GM18499 (cell line): ENCODE measurements around the gene H6PD.

Source experiments
- ATAC-seq: cut with Tn5 transposase; IDR thresholded peaks from one replicate; pipeline ENCODE4 v1.9.1; 2021; ENCODE audit warnings: moderate number of reproducible peaks; ENCODE audit not compliant: insufficient read depth, unreplicated experiment

H6PD gene

DNA sequence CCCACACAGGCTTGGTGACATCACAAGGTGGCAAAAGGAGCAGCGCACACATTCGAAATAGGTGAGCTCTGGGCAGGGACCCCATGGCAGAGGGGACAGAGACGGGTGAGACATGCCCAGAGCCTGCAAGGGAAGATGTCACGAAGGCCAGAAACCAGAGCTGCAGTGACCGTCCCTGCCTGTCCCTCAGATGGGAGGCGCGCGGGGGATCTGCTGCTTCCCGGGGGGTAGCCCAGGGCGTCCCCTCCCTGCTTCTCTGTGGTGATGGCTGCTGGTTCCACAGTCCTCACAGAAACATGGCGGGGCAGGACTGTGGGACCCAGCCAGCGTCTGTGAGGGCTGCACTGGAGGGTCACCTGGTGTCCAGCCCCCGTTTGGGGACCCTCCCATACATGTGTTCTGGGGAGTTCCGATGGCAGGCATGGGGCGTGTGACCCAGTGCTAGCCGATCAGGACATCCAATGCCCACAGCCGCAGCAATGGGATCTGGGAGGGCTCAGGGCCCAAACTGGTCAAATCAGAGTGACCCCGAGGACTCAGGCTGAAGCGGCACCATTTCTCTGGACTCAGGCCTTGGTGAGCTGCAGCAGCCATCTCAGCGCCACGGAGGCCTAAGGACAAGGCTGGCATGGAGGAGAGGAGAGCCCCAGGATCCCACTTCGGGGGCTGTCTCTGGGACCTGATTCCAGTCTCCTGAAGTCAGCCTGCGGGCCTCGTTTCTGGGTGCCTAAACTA lies 37.5 kb downstream of the H6PD start:
- no peak for ATAC-seq

DNA sequence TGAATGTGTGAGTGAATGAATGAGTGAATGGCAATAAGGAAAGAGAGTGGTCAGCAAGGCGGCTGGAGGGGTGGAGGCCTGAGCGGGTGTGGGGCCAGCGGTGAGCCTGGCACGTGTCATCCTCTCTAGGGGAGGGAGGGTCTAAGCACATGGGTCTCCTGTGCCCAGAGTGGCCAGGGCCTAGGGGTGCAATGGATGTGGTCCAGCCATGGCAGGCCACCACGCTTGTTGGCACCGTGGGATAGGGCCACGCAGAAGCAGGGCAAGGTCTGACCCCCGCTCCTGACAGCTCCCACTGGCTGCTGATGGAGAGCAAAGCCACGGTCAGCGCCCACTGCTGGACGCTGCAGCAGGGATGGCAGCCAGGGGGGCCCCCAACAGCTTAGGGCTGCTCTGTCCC lies 38.6 kb downstream of the H6PD start:
- no peak for ATAC-seq

DNA sequence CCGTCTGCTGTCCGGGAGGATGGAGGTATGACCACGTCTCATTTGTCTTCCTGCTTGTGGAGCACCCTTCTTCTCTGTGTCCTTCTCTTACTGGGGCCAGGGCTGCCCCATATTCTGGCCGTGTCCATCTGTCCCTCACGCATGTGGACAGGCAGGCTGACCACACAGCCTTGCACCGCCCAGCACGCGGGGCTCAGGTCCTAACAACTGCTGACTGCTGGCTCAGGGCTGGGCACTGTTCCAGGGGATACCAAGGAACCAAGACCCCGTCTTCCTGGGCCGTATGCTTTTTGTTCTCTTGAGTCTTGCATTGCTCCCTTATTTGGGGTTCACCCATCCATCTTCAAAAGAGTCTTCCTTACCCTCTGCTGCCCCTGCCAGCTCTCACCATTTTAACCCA lies 40.6 kb downstream of the H6PD start:
- no peak for ATAC-seq

DNA sequence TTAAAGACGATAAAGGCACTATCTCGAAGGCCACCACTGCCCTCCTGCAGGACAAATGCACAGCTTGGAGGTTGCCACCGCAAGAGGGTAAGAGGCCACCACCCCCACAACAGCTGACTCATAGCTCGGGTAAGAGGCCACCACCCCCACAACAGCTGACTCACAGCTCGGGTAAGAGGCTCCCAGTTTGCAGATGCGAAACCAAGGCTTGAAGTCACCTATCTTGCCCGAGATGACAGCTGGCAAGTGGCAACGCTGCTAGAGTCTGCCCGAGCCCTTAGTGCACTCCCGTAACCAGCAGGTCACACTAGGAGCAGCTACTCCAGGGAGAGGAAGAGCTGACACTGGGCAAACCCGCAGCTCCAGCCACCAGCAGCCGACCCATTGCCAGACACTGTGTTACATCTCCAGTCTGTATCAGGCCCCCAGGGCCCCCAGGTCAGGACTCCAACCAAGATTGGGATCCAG lies 41.0 kb downstream of the H6PD start:
- no peak for ATAC-seq

DNA sequence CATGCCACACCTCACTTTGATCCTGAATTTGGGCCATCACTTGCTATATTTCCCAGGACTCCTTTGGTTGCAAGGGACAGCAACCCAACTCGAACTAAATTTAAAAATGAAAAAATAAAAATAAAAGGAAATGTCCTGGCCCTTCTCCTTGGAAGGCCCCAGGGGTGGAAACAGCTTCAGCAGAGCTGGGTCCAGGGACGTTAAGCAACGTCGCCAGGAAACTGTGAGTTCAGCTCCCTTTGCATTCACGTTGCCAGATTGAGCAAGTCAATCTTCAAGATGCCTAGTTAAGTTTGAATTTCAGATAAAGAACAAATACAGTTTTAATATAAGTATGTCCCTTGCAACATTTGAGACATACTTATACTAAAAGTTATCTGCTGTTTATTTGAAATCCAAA lies 43.5 kb downstream of the H6PD start:
- ATAC-seq: no peak

DNA sequence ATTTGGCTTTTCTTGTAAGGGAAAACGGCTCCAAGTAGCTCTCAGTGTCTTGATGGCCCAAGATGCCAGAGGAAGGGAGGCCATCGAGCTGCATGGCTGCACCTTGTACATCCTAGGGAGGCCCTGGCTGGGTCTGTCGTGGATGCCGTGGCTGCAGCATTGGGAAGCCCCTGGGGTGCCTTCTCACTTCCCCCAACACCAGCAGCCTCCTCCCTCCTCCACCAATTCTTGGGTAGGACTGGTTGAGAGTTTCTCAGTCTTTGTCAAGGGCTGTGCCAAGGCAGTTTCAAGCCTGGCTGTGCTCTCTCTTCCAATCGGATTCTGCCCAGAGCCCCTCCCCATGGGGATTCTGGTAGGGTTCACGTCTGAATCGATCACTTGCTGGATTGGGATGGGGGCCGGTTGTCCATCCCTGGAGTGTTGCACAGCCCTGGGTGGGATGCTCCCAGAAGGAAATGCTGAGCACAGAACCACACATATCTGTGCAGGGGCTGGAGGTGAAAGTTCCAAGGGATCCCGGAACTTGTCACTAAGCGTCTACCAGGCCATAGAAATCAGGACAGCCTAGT lies 44.1 kb downstream of the H6PD start:
- no peak for ATAC-seq

DNA sequence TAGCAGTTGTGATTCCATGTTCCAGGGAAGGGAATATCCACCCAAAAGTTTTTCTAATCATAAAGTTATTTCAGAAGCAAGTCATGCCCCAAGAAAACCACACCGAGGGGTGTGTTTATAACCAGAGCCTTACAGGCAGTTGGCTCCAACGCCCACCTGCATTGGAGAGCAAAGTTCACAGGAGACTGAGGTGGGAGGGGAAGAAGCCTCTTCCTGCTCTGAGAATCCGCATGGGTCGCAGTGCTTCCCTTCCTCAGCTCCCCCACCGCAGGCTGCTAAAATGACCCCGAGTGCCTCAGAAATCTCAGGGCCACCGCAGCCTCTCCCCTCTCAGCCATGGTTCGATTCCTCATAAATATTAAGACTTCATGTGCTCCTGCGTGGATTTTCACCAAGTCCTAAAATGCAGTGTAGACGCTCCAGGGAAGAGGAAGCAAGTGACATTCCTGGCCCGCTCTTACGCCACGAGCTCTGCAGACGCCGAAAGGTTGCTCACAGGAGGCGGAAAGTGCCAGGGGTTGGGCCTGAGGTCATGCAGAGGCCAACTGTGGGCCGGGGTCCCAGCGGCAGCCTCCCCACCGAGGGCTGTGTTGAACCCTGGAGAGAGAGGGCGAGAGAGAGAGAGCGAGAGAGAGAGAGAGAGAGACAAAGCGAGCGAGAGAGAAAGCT lies 44.7 kb downstream of the H6PD start:
- no peak for ATAC-seq

DNA sequence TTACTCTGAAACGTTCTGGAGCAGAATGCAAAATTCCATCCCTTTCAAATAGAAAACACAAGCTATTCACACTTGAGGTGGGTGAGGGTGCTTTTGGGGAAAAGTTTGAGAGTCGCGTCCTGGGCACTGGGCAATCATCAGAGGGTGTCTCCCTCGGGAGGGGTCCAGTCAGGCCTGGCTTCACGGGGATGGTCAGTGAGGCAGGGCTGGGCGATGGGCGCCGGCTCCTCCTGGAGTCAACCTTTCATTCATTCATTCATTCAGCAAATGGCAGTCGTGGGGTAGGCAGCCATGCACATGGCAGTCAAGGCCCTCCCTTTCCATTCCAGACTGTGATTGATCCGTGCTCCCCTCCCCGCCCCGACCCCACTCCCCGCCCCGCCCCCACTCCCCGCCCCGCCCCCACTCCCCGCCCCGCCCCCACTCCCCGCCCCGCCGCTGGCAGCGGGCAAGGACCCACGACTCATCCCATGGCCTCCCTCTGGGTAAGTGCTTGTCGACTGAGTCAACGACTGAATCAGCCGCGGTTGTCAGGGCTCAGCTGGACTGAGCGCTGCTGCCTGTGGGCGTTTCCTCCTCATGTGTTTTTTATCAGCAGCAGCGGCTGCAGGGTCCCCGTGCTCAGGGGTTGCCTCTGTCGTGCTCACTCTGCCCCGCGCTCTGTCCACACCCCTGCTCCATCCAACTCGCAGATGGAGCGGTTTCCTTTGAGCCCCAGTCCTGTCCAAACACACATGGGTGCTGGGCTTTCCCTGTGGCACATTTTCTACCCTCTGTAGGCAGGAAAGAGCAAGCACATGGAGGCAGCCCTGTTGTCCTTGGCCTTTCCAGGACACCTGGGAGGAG lies 45.7 kb downstream of the H6PD start:
- ATAC-seq: no peak

DNA sequence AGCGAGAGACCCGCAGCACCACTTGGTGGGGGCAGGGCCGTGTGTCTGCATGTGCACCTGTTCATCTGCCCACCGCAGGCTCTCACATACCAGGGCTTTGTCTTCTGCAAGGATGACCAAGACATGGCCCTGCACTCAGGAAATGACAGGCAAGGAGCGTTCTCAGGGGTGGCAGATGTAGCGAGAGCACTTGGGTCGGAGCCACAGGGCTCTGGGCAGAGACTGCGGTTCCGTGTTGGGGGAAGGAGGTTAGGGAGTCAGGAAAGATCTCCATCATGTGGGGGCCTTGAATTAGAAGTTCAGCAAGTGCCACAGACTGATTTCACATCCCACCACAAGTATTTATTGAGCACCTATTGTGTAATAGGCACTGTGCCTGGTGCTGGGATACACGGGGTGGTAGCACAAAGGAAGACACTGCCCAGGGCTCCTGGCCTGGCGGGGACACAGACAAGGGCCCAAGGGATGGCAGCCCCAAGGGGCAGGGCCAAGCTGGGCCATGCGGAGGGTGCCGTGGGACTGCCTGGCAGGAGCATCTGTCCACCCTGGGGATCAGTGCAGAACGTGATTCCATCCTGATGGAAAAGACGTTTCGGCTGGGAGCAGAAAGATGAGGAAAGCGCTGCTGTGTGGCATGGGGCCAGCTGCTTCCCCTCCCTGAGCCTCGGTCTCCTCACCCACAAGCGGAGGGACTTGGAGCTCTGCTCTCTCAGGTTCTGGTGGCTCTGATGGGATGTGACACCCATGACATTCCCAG lies 46.7 kb downstream of the H6PD start:
- ATAC-seq: no peak

DNA sequence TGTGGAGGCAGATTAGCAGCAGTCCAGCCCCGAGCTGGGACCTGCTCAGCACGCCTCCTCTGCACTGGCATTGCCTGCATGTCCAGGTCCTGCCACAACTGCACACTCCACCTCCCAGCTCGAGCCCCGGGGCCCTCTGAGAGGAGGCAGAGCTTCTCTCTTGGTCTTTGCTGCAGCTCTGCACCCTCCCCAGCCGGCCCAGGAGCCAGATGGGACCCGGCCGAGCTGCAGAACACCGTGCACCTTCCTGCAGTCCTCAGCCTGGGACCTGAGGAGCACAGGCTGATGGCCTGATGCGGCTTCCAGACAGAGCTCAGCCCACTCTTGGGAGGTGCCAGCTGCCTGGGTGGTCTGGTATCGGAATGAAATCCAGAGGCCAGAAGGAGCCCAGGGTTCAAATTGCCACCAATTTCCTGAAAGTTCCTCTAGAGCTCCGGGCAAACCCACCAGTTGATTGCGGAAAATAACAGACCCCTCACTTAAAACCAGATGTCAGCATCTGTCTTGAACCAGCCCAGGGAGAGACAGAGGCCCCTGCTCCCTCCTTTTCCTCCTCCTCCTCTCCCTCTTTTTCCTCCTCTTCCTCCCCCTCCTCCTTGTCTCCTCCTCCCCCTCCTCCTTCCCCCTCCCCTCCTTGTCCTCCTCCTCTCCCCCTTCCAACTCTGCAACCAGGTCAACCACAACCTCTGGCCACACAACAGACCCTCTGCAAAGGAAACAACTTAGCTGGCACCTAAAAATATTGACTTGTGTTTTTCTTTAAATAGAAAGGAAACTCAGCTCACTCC lies 47.5 kb downstream of the H6PD start:
- ATAC-seq: no peak

DNA sequence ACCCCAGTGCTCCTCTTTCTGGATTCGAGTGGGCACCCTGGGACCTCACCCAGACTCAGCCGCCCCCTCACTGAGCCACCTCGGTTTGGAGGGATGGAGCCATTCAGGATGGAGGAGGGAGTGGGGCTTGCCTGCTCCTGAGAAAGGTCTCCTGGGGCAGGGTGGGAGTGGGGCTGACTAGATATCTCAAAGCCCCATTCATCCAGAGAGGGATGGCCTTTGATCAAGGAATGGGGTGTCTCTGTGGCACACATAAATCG lies 48.1 kb downstream of the H6PD start:
- no peak for ATAC-seq

DNA sequence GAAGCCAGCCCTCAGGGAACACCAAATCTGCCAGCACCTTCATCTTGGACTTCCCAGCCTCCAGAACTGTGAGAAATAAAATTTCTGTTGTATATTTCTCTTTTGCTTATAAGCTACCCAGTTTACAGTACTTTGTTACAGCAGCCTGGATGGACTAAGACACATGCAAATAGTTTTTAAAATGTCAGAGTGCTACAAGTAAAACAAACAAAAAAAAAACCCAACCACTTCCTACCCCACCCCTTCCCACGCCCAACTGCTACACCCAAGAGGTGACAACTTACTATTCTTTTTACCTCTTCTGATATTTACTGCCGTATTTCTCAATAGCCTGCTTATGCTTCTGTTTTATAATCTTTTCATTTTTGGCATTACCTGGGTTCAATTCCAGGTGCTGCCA lies 49.5 kb downstream of the H6PD start:
- ATAC-seq: no peak

DNA sequence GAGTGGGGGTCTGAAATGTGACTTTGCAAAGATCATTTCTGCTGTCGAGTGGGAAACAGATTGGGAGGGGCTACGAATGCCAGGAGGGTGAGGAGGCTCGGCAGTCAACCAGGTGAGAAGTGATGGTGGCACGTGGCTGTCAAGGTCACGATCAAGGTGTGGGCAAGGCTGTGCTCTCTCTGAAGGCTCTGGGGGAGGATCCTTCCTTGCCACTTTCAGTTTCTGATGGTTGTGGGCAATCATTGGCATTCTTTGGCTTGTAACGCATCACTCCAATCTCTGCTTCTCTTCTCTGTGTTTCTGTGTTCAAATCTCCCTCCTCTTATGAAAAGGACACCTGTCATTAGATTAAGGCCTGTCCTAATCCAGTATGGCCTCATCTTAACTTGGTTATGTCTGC lies 52.0 kb downstream of the H6PD start:
- ATAC-seq: no peak

DNA sequence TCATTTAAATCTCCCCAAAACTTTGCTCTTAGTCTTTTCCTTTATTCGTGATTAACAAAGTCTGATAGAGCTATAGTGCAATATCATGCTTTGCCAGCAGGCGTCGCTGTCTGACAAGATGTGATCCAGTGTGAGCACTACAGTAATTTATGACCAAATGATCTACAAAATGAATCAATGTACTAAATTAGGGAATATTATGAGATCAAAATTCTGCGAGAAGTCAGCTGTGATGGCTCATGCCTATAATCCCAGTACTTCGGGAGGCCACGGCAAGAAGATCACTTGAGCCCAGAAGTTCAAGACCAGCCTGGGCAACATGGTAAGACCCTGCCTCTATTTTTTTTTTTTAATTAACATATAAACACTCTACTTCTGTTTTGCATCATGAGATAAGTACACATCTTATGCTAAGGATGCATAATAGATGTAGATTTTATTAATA lies 54.5 kb downstream of the H6PD start:
- no peak for ATAC-seq

DNA sequence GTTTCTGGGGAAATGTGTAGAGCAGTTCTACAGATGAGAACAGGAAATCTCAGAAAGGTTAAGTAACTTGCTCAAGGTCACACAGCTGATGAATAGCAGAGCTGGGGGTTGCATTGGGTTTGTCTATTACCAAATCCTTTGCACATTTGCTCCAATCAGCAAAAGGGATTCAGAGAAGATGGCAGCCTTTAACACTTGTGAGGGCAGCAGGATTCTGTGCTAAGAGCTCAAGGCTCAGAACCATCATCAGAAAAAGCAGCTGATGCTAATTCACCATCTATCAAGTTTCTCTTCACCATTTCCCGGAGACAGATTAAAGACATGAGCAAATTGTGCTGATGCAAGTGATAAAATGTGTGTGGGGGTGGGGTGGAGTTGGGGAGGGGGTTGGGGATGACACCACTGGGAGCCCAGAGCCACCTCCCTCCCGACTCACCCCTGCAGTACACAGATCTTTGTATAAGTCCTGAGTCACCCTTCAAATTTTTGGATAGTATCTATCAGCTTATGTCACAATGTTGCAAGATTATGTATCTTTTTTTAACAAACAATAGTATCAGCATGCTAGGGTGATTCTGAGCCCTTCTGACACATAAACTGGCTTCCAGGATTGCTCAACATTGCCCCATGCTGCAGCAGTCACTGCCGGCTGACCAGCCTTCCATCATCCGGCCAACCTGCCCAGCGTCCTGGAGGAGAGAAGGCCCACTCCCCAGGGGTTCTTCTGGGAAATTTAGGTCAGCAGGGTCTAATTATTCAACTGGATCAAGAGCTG lies 55.3 kb downstream of the H6PD start:
- no peak for ATAC-seq

DNA sequence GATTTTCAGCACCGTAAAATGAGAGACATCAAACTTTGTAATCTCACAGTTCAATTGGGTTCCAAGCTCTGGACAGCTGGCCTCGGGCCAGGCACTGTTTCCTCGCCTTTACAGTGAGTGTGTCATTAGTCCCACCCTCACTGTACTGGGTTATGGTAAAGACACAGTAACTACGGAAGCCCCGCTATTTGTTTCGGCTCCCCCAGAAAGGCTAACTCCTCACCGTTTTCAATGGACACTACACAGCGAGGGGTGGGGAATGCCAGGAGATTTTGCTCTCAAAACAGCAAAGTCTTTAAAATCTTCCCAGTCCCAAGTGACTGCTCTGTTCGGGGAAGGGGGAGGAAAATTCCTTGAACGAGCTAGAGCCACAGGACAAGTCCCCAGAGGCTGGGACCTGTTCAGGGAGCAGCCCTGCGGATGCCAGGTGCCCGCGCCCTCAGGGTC lies 57.4 kb downstream of the H6PD start:
- no peak for ATAC-seq

DNA sequence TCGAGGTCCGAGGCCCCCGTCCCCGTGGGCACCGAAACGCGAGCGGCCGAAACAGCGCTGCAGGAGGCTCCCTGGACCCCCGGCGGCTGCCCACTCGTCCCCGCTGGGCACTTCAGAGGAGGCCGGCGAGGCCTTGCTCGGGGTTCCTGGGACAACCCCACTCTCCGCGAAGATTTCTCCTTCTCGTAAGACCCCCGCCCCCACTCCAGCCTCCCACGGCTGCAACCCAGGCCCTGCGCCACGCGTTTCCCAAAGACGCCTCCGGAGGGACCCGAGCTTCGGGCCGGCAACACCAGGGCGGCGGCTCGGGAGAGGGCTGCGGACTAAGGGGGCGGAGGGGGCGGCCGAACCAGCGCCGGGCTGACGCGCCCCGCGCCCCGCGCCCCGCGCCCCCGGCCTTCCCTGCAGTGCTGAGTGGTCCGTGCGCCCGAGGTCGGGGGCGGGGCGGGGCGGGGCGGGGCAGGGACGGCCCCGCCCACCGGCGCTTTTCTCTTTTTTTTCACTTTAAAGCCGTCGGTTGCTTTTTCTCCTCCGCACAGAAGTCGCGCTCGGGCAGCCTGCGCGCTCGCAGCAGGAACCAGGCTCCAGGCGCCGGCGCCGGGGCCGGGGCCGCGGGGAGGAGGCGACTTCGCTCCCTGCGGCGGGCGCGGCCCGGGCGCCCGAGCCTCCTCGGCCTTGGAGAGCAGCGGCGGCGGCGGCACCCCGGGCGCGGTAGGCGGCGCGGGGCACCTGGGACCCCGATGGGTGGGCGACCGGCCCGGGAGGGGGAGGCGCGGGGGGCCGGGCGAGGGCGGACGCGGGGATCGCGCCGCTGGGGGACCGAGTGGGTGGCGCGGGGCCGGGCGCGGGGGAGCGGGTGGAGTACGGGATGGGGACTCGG lies 58.0 kb downstream of the H6PD start, which contains the start of gene SPSB1:
TSS of gene SPSB1 (plus strand) at position 534 of the 880 bp plus-strand sequence. CDS start 62,998 bp downstream, outside the sequence.
- ATAC-seq: no peak

DNA sequence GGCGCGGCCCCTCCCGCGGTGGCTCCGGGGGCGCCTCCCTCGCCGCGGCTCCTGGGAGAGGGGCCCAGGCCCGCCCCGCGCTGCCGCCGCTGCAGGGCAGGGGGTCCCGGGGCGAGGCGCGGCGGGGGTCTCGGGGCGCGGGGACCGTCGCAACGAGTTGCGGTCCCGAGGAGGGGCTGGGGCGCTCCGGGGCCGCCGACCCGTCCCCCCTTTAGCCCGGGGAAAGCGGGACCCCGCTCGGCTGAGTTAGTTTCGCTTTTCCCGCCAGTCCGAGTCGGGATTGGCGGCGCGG lies 58.6 kb downstream of the H6PD start:
- no peak for ATAC-seq
